Kidney (tissue), 22 donors: ENCODE measurements around the gene CPSF7. TPM values are rescaled to one million over a fixed set of nuclear protein-coding genes. Genes with fewer than 3 reads are reported as not detected.

Experiments
- DNase-seq, 5 donors: peaks; one replicate each; pipeline ENCODE4 v3.0.0-alpha.2; 2013 to 2020
- FAIRE-seq: peaks from 2 replicates; lab custom pipeline; 2012; peaks lifted over from hg19 to GRCh38; lab: Jason Lieb, UNC
- H3K27ac ChIP-seq, 2 donors: one replicate each; pipeline ENCODE4 v1.7.0; 2013; ENCODE audit warnings: low read depth in 2 of 2, low read length in 2 of 2, inconsistent platforms in 1 of 2
- H3K27me3 ChIP-seq: one replicate; pipeline ENCODE4 v1.7.1; 2013; ENCODE audit warnings: low read length, inconsistent platforms; ENCODE audit not compliant: control insufficient read depth, insufficient read depth
- H3K36me3 ChIP-seq, 3 donors: one replicate each; pipeline versions ENCODE4 v1.7.0 to v1.7.1; 2013; ENCODE audit warnings: low read length in 3 of 3, control low read depth in 1 of 3, inconsistent platforms in 1 of 3; ENCODE audit not compliant: insufficient read depth in 3 of 3, control insufficient read depth in 2 of 3
- H3K4me1 ChIP-seq, 3 donors: one replicate each; pipeline versions ENCODE4 v1.7.0 to v1.7.1; 2013; ENCODE audit warnings: low read length in 3 of 3, inconsistent platforms in 1 of 3, low read depth in 1 of 3; ENCODE audit not compliant: control insufficient read depth in 2 of 3, insufficient read depth in 2 of 3
- H3K4me3 ChIP-seq, 3 donors: one replicate each; pipeline versions ENCODE4 v1.7.0 to v1.8.1; 2013; ENCODE audit warnings: low read length in 3 of 3, control low read depth in 1 of 3, inconsistent platforms in 1 of 3
- H3K9ac ChIP-seq, 3 donors: one replicate each; pipeline versions ENCODE4 v1.7.0 to v1.7.1; 2013; ENCODE audit warnings: low read length in 3 of 3, control low read depth in 1 of 3, inconsistent platforms in 1 of 3
- H3K9me3 ChIP-seq, 3 donors: one replicate each; pipeline versions ENCODE4 v1.7.0 to v1.7.1; 2013; ENCODE audit warnings: low read length in 3 of 3, control low read depth in 1 of 3, inconsistent platforms in 1 of 3; ENCODE audit not compliant: control insufficient read depth in 2 of 3, insufficient read depth in 1 of 3
- intact Hi-C: fragments of 100-400 bp; cut with DNase I; formaldehyde crosslinking; loops from one replicate; pipeline ENCODE4 v1.11.1; 2022
- long read RNA-seq, 10 donors: library from polyadenylated mRNA in 1 of 10; unstranded in 1 of 10; transcript quantifications; one replicate each; pipeline ENCODE4 v2.0.0 and lab custom pipeline, GENCODE V29; 2021 to 2026
- polyA plus RNA-seq: library from polyadenylated mRNA; stranded (reverse); fragments of 350-450 nt; fragmentation: Illumina TruSeq; extraction: RNeasy Lipid Tissue Mini Kit (QIAGEN cat#74804); gene quantifications from one replicate; pipeline ENCODE4 v1.2.3, GENCODE V29; 2014; ENCODE audit warnings: low read depth, low replicate concordance; ENCODE audit not compliant: insufficient read depth
- total RNA-seq: library from RNA; stranded (reverse); fragmentation: NEBNext Ultra II Directional; extraction: Animal tissue kit (Norgen Biotek cat#: 25700); gene quantifications from one replicate; pipeline ENCODE4 v1.2.1, GENCODE V29; 2021
- TF ChIP-seq, protein P1 (sequence below): IDR thresholded peaks from 3 replicates; pipeline ENCODE4 v1.5.1; 2012; ENCODE audit warnings: mild to moderate bottlenecking, moderate library complexity, borderline replicate concordance; ENCODE audit not compliant: insufficient read depth; ENCODE audit errors: extremely low read depth
- donor health status: control.
- donor health status: control.
- donor health status: control.
- donor health status: control.
- donor health status: control.
- donor health status: DM: yes; HTN: yes; CAD: no.
- donor health status: Normal renal cell carcinoma (clear cell type).

Gene CPSF7
- total RNA-seq (94.5 TPM), polyA plus RNA-seq (28.4 TPM)
- long read RNA-seq, donor 1, partial matches to known transcripts = 17 of 24 reads
- long read RNA-seq, donor 1, other reads (novel, unspliced or antisense) = 0 of 24 reads
- long read RNA-seq, donor 2, partial matches to known transcripts = 0 of 10 reads
- long read RNA-seq, donor 2, other reads (novel, unspliced or antisense) = 0 of 10 reads
- long read RNA-seq, donor 3, partial matches to known transcripts = 16 of 26 reads
- long read RNA-seq, donor 3, other reads (novel, unspliced or antisense) = 0 of 26 reads
- long read RNA-seq, donor 4, partial matches to known transcripts = 0 of 9 reads
- long read RNA-seq, donor 4, other reads (novel, unspliced or antisense) = 0 of 9 reads
- long read RNA-seq, donor 5, partial matches to known transcripts = 0 of 4 reads
- long read RNA-seq, donor 5, other reads (novel, unspliced or antisense) = 0 of 4 reads
- long read RNA-seq, donor 6, partial matches to known transcripts = 0 of 1 reads
- long read RNA-seq, donor 6, other reads (novel, unspliced or antisense) = 0 of 1 reads
- long read RNA-seq, donor 7, partial matches to known transcripts = 3 of 27 reads
- long read RNA-seq, donor 7, other reads (novel, unspliced or antisense) = 19 of 27 reads
- long read RNA-seq, donor 8, transcript CPSF7-222 (6 exons, 722 nt) = minor isoform, 5 of 23 reads
- long read RNA-seq, donor 8, transcript CPSF7-205 (10 exons, 3,524 nt) = major isoform, 6 of 23 reads
- long read RNA-seq, donor 8, partial matches to known transcripts = 9 of 23 reads
- long read RNA-seq, donor 8, other reads (novel, unspliced or antisense) = 0 of 23 reads
- long read RNA-seq, donor 9, partial matches to known transcripts = 0 of 5 reads
- long read RNA-seq, donor 9, other reads (novel, unspliced or antisense) = 0 of 5 reads
- long read RNA-seq, donor 10, transcript CPSF7-205 (10 exons, 3,524 nt) = major isoform, 6 of 24 reads
- long read RNA-seq, donor 10, partial matches to known transcripts = 12 of 24 reads
- long read RNA-seq, donor 10, other reads (novel, unspliced or antisense) = 0 of 24 reads

DNA sequence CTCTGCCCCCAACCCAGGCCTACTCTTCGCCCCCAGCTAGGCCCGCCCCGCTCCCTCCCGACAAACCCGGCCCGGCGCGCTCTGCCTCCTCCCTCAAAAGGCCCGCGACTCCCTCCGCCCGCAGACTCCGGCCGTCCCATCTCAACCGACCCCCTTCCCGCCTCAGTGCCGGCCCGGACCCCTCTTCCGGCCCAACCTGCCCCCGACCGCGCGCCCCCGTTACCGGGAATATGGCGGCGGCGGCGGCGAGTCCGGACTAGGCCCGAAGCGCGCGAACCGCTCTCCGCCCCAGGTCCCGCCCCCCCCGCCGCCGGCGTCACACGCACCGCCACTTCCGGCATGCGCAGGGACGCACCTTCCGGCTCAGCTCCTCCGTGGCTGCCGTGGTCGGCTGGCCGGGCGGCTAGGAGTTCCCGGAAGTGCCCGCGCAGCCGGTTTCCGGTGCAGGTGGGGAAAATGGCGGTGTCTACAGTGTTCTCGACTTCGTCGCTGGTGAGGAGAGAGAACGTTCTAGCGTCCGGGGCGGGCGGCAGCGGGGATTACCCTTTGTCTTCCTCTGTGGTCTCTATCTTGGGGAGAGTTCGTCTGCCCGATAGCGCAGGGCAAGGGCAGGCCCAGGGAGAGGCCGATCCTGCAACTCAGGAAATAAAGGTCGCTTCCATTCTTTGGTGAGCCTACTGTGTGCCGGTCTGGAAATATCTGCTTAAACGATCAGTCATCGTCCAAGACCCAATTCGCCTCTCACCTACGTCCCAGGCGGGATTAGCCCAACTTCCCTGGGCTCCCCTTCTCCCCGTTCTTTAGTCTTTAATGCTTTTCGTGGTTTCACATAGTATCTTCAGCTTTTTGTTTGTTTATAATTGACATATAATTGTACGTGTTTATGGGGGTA lies at the start of gene CPSF7, which contains the start of gene SDHAF2:
Gene CPSF7, minus strand, starts transcription at position 285 of the 892 bp plus-strand sequence. CDS start 740 bp downstream, outside the sequence.
Gene SDHAF2, plus strand, starts transcription at position 434 of the 892 bp plus-strand sequence. Its CDS starts 23 bp downstream, at position 457.
- intact Hi-C loops = no loop called here
- DNase-seq (peak; percentile 97 to 99 (median 97)), FAIRE-seq (no peak)
- peak within 1 kb of the TSS; percentile 99 to 100 (median 100) for H3K4me3 ChIP-seq
- H3K9me3 ChIP-seq = no peaks in the 10 kb centered on the region
- H3K27me3 ChIP-seq = no peaks in the 10 kb centered on the region
- H3K36me3 ChIP-seq = peaks cover 7 to 24% (median 18%) of the 10 kb centered on the region in 3 donors
- peaks cover 0 to 8% (median 8%) of the 10 kb centered on the region in 3 donors for H3K4me1 ChIP-seq
- TF ChIP-seq, protein P1, sequence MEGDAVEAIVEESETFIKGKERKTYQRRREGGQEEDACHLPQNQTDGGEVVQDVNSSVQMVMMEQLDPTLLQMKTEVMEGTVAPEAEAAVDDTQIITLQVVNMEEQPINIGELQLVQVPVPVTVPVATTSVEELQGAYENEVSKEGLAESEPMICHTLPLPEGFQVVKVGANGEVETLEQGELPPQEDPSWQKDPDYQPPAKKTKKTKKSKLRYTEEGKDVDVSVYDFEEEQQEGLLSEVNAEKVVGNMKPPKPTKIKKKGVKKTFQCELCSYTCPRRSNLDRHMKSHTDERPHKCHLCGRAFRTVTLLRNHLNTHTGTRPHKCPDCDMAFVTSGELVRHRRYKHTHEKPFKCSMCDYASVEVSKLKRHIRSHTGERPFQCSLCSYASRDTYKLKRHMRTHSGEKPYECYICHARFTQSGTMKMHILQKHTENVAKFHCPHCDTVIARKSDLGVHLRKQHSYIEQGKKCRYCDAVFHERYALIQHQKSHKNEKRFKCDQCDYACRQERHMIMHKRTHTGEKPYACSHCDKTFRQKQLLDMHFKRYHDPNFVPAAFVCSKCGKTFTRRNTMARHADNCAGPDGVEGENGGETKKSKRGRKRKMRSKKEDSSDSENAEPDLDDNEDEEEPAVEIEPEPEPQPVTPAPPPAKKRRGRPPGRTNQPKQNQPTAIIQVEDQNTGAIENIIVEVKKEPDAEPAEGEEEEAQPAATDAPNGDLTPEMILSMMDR = no peak
- peak within 1 kb of the TSS; percentile 97 for H3K27ac ChIP-seq
- peak within 1 kb of the TSS; percentile 93 to 100 (median 99) for H3K9ac ChIP-seq

GRCh38 chr11:61477727-61478148 lies 48.0 kb upstream of the CPSF7 start:
- H3K4me3 ChIP-seq = no peak overlapping the region
- H3K9me3 ChIP-seq = no peaks in the 10 kb centered on the region
- H3K9ac ChIP-seq = no peak overlapping the region
- intact Hi-C loops = no loop called here
- H3K36me3 ChIP-seq = no peaks in the 10 kb centered on the region
- TF ChIP-seq, protein P1 = peak; percentile 92
- no peaks in the 10 kb centered on the region for H3K27me3 ChIP-seq
- H3K4me1 ChIP-seq = peaks cover 0 to 6% (median 6%) of the 10 kb centered on the region in 3 donors
- DNase-seq (peak in 3 of 5 donors; percentile 57 to 73 (median 62)), FAIRE-seq (no peak)
- no peak overlapping the region for H3K27ac ChIP-seq

GRCh38 chr11:61477126-61477525 lies 47.4 kb upstream of the CPSF7 start:
- Histone ChIP-seq H3K4me1 (peaks cover 0 to 6% (median 6%) of the 10 kb centered on the region in 3 donors), H3K9ac (no peak overlapping the region), H3K27me3 (no peaks in the 10 kb centered on the region), H3K4me3 (no peak overlapping the region), H3K9me3 (no peaks in the 10 kb centered on the region), H3K36me3 (no peaks in the 10 kb centered on the region), H3K27ac (no peak overlapping the region)
- FAIRE-seq (no peak), DNase-seq (no peak)
- intact Hi-C loops = no loop called here
- TF ChIP-seq, protein P1 = no peak
